ENCODE data around the gene PACS1. TPM values are rescaled to one million over a fixed set of nuclear protein-coding genes. Genes with fewer than 3 reads are reported as not detected.

Gene PACS1
- total RNA-seq, 1 donor from 2014 or later = 121 TPM

GRCh38 chr11:66032957-66033735, 36.9 kb upstream of the PACS1 start:
- POLR2A ChIA-PET = interaction anchor here (0.7 kb wide), 1 partner anchor 82 kb away, joined by 3 read pairs; no protein-coding TSS in a partner anchor
- no peak for DNase-seq
- intact Hi-C loops (cut with micrococcal nuclease) = no loop called here
- Mint-ChIP-seq H3K4me3 (no peak overlapping the region), H3K27ac (no peak overlapping the region), H3K27me3 (peaks cover 10% of the 10 kb centered on the region), H3K9me3 (no peaks in the 10 kb centered on the region), H3K36me3 (ENCODE audit: low read depth) (no peaks in the 10 kb centered on the region), H3K4me1 (no peaks in the 10 kb centered on the region)
- TF ChIP-seq CTCF (IDR thresholded peaks at IDR 0.05) = no peak
- CTCF ChIA-PET = interaction anchor here (0.6 kb wide), 1 partner anchor 12 kb away, joined by 4 read pairs; no protein-coding TSS in a partner anchor
- ATAC-seq (ENCODE audit: low read depth) = no peak

- Mint-ChIP-seq H3K27me3 (peaks cover 10% of the 10 kb centered on the region), H3K27ac (no peak overlapping the region), H3K36me3 (ENCODE audit: low read depth) (no peaks in the 10 kb centered on the region), H3K4me1 (no peaks in the 10 kb centered on the region), H3K9me3 (no peaks in the 10 kb centered on the region), H3K4me3 (no peak overlapping the region)
- CTCF ChIA-PET = no interaction called here
- DNase-seq = no peak
- POLR2A ChIA-PET = interaction anchor here (0.7 kb wide), 1 partner anchor 157 kb away, joined by 7 read pairs; no protein-coding TSS in a partner anchor
- intact Hi-C loops (cut with micrococcal nuclease) = no loop called here
- TF ChIP-seq CTCF (IDR thresholded peaks at IDR 0.05) = no peak
- no peak for ATAC-seq (ENCODE audit: low read depth)
These were observed 34.3 kb upstream of the PACS1 start for GRCh38 chr11:66035653-66036333.

GRCh38 chr11:66036334-66036710, 33.8 kb upstream of the PACS1 start:
- Mint-ChIP-seq H3K27ac (no peak overlapping the region), H3K36me3 (ENCODE audit: low read depth) (no peaks in the 10 kb centered on the region), H3K9me3 (no peaks in the 10 kb centered on the region), H3K27me3 (peaks cover 10% of the 10 kb centered on the region), H3K4me3 (no peak overlapping the region), H3K4me1 (no peaks in the 10 kb centered on the region)
- ATAC-seq (ENCODE audit: low read depth) (no peak), DNase-seq (no peak)
- intact Hi-C loops (cut with micrococcal nuclease) = no loop called here
- no peak for TF ChIP-seq CTCF (IDR thresholded peaks at IDR 0.05)
- ChIA-PET POLR2A (interaction anchor here (0.7 kb wide), 1 partner anchor 158 kb away, joined by 7 read pairs; no protein-coding TSS in a partner anchor), CTCF (no interaction called here)

GRCh38 chr11:66037327-66037726, 32.7 kb upstream of the PACS1 start:
- TF ChIP-seq CTCF (IDR thresholded peaks at IDR 0.05) = no peak
- CTCF ChIA-PET = no interaction called here
- POLR2A ChIA-PET = no interaction called here
- no peak overlapping the region for H3K4me3 Mint-ChIP-seq
- intact Hi-C loops (cut with micrococcal nuclease) = no loop called here
- no peak overlapping the region for H3K27ac Mint-ChIP-seq
- H3K9me3 Mint-ChIP-seq = no peaks in the 10 kb centered on the region
- DNase-seq = no peak
- no peak for ATAC-seq (ENCODE audit: low read depth)
- H3K36me3 Mint-ChIP-seq (ENCODE audit: low read depth) = no peaks in the 10 kb centered on the region
- peaks cover 10% of the 10 kb centered on the region for H3K27me3 Mint-ChIP-seq
- H3K4me1 Mint-ChIP-seq = no peaks in the 10 kb centered on the region

DNA sequence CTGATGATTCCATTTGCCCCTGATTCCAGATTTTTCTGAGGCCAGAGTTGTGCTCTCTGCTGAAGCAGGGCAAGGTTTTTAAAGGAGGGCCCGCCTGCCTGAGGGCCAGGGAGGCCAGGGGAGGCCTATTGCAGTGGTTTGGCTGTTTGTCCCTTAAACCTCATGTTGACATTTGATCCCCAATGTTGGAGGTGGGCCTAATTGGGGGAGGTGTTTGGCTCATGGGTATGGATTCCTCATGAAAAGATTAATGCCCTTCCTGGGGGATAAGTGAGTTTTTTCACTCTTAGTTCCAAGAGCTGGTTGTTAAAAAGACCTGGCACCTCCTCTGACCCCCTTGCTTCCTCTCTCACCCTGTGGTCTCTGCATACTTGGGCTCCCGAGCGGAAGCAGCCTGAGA, 30.3 kb upstream of the PACS1 start:
- Mint-ChIP-seq H3K4me3 (no peak overlapping the region), H3K4me1 (peaks cover 2% of the 10 kb centered on the region), H3K36me3 (ENCODE audit: low read depth) (no peaks in the 10 kb centered on the region), H3K27me3 (peaks cover 7% of the 10 kb centered on the region), H3K9me3 (no peaks in the 10 kb centered on the region), H3K27ac (no peak overlapping the region)
- no peak for TF ChIP-seq CTCF (IDR thresholded peaks at IDR 0.05)
- intact Hi-C loops (cut with micrococcal nuclease) = no loop called here
- no peak for DNase-seq
- ChIA-PET CTCF (no interaction called here), POLR2A (no interaction called here)
- ATAC-seq (ENCODE audit: low read depth) = no peak

Data from activated B cell treated with CpG ODN at 0.5 μM for 24 hours (primary cell).